ENCODE results near the gene SIPA1L3.

GRCh38 chr19:37977992-37978391, 71.0 kb downstream of the SIPA1L3 start:
- no peak for TF ChIP-seq CTCF (IDR thresholded peaks at IDR 0.05)
- no peak for TF ChIP-seq POLR2A (IDR thresholded peaks at IDR 0.05)

Measured in heart left ventricle (tissue), 13 donors.